Right lung (tissue), 10 donors: Measurements from ENCODE around the gene MLNR. TPM values are rescaled to one million over a fixed set of nuclear protein-coding genes. Genes with fewer than 3 reads are reported as not detected.

Experiments
- DNase-seq, 2 donors: peaks; one replicate each; pipeline ENCODE4 v3.0.0-alpha.2; 2013
- long read RNA-seq, 8 donors: transcript quantifications; one replicate each; lab custom pipeline, GENCODE V29; 2026
- polyA plus RNA-seq, 5 donors: library from polyadenylated mRNA; unstranded; fragments of 120-200 nt; gene quantifications; one replicate each; pipeline versions ENCODE4 v1.2.1 to v1.2.3, GENCODE V29; 2013; ENCODE audit warnings: inconsistent platforms in 1 of 5, low replicate concordance in 1 of 5; ENCODE audit not compliant: insufficient read length in 5 of 5, insufficient read depth in 1 of 5

Gene MLNR, protein sequence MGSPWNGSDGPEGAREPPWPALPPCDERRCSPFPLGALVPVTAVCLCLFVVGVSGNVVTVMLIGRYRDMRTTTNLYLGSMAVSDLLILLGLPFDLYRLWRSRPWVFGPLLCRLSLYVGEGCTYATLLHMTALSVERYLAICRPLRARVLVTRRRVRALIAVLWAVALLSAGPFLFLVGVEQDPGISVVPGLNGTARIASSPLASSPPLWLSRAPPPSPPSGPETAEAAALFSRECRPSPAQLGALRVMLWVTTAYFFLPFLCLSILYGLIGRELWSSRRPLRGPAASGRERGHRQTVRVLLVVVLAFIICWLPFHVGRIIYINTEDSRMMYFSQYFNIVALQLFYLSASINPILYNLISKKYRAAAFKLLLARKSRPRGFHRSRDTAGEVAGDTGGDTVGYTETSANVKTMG
- polyA plus RNA-seq = under 1 TPM in 3 of 5 donors, not detected in 2; 0.08 to 0.25 (median 0.15) TPM
- long read RNA-seq, donor 1 = 0 reads
- long read RNA-seq, donor 2 = 0 reads
- long read RNA-seq, donor 3 = 0 reads
- long read RNA-seq, donor 4 = 0 reads
- long read RNA-seq, donor 5 = 0 reads
- long read RNA-seq, donor 6 = 0 reads
- long read RNA-seq, donor 7 = 0 reads
- long read RNA-seq, donor 8 = 0 reads

DNA sequence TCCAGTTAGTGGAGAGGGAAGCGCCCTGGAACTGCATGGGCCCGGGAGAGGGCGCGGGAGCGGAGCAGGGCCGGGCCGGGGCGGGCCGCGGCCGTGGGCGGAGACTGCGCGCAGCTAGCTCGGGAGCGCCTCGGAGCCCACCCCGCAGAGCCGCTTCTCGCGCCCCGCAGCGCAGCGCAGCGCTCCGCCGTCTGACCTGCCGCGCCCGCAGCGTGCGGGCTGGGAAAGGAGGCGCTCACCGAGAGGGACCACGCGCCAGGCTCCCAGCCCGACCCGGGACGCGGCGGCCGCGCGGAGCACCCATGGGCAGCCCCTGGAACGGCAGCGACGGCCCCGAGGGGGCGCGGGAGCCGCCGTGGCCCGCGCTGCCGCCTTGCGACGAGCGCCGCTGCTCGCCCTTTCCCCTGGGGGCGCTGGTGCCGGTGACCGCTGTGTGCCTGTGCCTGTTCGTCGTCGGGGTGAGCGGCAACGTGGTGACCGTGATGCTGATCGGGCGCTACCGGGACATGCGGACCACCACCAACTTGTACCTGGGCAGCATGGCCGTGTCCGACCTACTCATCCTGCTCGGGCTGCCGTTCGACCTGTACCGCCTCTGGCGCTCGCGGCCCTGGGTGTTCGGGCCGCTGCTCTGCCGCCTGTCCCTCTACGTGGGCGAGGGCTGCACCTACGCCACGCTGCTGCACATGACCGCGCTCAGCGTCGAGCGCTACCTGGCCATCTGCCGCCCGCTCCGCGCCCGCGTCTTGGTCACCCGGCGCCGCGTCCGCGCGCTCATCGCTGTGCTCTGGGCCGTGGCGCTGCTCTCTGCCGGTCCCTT, at the start of gene MLNR:
Gene MLNR, plus strand, starts transcription at position 303 of the 820 bp plus-strand sequence. Its CDS starts 0 bp downstream, at position 303.
- DNase-seq = peak; percentile 26 to 43

DNA sequence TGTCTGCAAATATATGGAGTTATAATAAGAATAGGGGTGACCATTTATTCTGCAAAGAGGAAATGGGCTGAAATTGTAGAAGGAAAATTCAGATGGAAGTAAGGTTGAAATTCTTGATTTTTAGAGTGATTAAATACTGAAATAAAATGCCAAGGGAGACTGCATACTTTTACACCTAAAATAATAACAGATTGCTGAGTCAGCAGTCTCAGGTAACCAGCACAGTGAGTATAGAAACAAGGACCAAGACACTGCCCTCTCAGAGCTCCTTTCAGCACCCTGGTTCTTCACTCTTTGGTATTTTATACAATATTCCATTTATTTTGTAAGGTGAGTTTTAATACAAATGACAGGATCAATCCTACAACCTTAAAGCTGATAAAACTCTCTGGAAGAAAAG, 48.8 kb upstream of the MLNR start:
- DNase-seq = no peak

DNA sequence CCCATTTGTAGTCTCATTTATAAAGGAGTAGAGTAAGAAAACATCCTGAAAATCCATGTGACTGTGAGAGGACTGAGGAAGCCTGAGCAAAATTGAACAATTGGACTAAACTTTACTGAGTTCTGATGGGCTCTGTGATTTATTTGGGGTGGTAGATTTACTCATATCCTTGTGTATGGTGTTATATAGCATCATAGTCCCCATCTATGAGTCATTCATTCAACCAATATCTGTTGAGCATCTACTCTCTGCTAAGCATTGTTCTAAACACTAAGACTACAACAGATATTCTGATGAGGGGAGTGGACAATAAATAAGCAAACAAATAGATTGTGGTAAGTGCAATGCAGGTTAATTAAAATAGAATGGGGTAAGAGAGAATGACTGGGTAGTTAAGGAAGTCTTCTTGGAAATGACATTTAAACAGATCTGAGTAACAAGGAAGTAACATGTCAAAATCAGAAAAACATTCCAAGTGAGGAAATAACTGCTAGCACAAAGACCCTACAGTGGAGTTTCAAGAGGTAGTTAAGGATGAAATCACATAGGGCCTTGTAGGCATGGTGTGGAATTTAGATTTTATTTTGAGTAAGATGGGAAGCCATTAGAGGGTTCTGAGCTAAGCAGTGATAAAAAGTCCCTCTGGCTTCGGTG, 36.3 kb upstream of the MLNR start:
- no peak for DNase-seq

DNA sequence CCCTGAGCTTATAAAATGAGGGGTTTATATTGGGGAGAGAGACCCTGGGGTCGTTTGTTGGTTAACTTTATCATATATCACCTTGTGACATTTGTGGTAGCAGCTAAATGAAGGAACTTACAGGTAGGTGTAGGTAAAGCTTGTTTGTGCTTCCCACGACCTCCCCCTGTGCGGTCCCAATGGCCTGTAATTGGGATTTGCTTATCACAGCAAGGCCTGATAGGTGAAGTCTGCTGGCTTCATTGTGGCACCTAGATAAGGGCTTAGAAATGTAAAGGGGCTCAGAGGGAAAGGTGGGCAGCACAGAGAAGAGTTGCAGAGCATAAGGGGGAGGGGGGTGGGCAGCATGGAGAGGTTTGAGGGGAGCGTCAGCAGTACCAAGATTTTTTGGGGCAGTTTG, 35.5 kb upstream of the MLNR start:
- no peak for DNase-seq

DNA sequence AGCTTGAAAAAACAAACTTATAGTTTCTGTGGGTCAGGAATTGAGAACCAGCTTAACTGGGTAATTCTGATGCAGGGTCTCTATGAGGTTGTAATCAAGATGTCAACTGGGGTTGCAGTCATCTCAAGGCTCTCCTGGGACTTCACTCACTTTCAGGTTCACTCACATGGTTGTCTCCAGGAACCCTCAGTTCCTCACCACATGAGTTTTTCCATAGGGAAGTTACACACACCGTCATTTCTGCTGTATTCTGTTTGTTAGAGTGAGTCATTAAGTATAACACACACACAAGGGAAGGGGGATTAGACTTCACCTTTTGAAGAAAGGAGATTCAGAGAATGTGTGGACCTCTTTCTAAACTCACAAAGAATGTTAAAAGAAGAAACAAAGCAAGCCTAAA, 34.9 kb upstream of the MLNR start:
- DNase-seq = no peak

DNA sequence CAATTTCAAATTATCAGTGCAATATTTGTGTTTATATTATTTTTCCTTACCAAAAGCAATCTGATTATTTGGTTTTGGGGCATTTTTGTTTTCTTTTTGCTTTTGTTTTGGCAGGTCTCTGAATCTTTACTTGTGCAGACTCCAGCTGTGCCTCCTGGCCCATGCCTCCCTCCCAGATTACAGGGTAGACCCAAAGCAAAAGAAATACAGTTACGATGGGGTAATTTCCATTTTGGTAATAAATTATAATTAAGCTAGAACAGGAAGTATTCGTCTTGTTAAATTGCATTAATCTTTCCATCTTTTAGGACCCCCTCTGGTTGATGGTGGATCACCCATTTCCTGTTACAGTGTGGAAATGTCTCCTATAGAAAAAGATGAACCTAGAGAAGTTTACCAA, 29.2 kb upstream of the MLNR start:
- DNase-seq = no peak

DNA sequence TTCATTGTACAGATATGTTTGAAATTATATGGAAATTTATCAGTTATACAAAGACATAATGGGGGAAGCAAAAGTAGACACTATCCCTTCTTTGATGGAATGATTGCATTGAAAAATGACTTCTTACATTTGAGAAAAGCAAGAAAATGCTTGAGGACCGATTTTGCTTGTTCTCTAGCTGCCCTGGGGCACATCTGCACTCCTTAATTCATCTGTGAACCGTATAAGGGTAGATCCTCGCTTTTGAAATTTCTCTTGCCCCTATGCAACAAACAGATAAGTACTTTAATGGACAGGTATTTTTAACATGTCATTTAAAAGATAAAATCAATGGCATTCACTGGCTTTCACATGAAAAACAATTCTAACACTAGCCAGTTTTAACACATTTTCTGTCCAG, 13.5 kb upstream of the MLNR start:
- DNase-seq = no peak

DNA sequence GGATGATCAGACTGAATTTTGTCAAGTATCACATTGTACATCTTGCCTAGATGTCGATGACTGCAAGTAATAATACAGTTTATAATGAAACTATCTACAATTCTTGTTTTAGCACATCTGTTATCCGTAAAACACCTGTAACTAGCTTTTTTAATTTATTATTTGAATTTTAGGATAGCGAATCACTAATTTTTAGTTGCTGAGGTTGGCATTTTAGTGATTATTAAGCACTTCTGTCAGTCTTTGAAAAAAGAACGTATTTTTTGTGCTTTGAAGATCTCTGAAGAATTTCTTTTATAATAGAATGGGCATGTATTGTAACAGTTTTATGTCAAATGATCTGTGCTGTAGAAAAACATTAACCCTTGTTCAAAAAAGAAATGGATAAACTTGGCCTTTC, 11.5 kb upstream of the MLNR start:
- no peak for DNase-seq

DNA sequence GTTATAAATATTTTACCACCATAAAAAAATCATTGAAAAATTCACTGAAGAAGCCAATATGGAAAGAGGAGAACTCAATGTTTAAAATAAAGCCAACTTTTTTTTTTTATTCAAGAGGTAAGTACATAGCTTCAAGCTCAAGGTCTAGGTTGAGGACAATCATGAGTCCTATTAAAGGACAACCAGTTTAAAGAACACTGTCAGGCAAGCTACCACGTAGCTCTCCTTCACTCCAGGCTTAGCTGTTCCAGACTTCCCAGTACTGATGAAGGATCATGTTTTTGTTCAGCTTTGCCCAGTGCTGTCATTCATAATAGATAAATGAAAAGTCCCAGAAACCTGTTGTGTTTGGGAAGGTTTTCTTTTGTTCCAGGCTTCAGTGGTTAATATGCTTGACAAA, 10.0 kb upstream of the MLNR start:
- DNase-seq = no peak

DNA sequence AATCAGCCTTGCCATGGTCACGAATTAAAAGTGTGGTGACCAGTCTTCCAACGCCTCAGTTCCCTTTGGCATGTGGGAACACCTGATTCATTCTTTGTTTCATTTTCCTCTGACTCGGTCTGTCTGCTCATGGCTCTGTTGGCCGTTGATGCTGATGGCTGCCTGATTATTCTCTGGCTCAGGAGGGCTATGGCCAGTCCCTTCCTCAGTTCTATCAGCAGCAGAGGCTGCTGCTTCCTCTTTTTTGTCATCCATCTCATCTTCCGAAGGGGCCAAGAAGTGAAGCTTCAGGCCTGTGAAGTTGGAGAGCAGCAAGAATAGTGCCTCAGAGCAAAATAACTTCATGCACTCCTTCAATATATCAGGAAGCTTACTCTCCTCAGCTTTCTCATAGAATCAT, 9.5 kb upstream of the MLNR start:
- no peak for DNase-seq

DNA sequence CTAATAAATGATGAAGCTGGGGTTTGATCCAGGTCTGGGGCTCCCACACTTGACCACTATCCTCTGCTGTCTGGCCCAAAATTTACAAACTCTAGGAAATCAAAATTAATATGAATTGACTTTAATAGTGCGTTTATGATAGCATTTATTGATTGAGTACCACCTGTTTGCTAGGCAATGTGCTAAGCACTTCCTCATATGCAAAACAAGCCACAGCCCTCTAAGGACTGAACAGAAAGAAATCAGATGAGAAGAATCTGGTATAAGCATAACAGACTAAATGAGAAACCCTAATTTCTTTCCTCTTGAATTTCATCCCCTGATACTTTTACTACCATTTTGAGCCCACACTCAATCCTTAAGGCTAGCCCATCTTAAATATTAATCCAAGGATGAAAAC, 6.6 kb upstream of the MLNR start:
- DNase-seq = no peak

DNA sequence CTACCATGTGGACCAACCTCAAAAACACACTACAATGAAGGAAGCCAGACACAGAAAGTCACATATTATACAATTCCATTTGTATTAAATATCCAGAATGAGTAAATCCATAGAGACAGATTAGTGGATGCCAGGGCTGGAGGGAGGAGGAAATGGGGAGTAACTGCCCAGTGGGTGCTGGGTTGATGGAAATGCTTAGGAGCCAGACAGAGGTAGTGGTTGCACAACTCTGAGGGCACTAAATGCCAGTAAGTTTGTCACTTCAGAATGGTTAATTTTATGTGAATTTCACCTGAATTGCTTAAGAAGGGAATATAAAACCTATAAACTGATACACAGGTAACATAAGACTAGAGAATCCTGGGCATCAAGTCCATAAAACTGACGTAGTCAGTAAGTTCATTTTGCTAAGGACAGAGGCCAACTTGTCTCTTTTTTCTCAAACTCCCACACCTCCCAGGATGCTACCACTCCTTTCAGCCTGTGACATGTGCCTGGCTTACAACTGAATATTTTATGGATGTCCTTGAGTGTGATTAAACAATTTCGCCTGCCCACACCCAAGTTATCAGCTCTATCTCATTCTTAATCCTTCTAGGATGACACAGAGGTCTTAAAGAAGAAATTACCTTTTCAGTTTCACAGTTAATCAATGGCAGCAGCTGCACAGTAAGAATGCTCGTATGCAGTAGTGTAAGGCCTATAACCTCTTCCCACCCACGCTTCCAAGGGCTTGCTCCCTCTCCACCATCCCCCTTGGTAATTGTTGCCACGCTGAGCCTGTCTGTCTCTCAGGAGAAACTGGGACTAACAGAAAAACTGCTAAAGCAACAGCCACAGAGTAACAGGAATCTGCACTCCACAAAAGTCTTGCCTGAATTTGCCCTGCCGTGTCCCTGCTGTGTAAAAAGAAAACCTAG, 5.9 kb upstream of the MLNR start:
- DNase-seq = no peak

DNA sequence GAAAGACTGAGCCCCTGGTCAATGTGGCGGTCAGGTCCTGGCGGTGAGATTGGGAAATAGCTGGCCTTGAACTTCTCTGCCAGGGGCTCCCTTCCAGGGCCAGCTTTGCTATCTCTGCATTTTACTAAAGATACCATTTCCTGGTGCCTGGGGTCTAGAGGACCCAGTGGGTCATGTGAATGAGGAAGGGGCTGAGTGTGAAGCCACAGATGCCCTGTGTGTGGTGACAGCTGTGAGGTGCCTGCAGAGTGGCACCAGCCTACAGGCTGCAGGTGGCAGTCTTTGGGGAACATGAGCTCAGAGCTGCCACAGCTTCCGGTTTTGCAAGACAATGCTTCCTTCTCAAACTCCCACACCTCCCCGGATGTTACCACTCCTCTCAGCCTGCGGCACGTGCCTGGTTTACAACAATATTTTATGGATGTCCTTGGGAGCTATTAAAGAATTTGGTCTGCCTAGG, 5.2 kb upstream of the MLNR start:
- no peak for DNase-seq

DNA sequence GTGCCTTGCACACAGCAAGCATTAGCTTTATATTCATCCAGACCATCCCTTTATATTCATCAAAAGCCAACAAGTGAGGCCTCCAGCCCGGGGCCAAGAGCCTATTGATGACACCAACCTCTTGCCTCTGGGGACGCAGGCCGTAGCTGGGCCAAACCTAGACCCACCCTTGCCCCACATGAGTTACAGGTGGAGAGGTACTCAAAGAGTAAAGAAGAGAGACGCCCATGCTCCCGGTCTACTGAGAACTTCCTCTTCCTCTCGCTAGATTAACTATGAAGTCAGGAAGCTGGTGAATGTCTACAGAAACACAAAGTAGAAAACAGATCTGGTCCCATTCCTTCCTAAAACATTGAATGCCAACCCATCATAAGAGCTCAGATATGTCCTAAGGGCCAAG, 3.8 kb upstream of the MLNR start:
- DNase-seq = no peak

DNA sequence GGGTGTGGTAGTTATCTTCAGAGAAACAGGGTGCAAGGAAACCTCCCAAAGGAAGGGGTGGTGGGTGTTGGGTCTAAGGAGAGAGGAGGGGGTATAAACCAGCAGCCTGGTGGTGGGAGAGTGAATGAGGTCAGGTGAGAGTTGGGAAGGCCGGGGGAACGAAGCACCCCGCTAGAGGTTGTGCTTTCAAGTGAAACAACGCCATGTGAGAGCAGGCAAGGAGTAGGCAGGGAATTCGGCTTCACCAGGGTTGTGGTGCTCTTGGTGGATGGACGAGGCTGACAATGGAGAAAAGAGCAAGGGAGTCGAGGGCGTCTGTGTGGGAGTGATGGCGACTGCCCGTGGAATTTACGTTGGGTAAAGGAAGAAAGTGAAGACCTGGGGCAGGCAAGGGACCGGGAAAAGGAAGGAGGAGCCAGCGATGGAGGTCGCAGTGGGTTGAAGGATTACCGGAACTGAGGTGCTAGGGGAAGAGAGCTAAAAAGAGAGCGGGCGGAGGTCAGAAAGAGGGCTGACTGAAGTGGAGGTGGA, 2.1 kb upstream of the MLNR start:
- DNase-seq = no peak

DNA sequence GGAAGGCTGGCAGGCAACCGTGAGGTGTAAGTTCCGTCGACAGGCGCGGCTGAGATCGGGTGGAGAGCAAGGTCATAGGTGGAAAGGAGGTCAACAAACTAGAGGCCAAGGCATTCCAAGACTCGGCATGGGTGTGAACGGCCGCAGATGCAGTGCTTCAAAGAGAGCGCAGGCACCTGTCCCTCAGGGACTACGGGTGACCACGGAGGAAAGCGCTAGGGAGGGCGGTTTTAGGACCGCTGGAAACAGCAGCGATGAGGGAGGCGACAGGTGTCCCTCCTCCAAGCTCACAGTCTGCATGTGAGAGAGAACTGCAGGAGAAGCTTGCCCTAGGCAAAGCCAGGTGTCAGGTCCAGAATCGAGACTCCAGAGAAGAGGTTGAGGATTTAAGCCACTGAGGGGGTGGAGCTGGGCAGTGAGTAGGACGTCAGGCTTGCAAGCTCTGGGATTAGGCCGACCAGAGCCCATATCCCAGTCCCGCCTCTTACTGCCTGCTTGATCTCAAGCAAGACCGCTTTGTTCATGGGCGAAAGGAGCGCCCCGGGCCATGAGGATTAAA, 1.6 kb upstream of the MLNR start:
- no peak for DNase-seq

DNA sequence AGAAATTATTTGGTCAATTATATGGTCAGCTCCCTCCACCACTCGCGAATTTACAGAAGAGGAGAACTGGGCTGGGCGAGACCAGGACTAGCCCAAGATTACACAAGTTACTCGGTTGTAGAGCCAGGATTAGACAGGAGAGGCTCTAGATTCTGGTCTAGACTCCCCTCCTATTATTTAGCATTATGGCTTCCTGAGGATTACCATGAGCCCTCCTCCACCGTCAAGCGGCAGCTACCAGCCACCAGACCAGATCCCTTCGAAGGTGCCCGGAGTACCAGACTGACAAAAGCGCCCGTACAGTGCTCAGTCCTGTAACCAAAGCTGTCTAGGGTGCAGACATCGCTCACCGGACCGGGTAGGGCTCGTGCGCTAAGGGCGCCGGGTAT, 497 bp upstream of the MLNR start:
- DNase-seq = no peak

DNA sequence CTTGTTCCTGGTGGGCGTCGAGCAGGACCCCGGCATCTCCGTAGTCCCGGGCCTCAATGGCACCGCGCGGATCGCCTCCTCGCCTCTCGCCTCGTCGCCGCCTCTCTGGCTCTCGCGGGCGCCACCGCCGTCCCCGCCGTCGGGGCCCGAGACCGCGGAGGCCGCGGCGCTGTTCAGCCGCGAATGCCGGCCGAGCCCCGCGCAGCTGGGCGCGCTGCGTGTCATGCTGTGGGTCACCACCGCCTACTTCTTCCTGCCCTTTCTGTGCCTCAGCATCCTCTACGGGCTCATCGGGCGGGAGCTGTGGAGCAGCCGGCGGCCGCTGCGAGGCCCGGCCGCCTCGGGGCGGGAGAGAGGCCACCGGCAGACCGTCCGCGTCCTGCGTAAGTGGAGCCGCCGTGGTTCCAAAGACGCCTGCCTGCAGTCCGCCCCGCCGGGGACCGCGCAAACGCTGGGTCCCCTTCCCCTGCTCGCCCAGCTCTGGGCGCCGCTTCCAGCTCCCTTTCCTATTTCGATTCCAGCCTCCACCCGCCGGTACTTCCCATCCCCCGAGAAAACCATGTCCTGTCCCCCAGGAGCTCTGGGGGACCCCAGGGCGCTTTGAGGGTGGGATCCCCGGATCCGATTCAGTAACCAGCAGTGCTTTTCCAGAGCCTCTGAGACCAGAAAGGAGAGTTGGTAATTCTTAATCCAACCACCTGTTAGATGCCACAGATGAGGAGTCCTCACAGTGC, 885 bp downstream of the MLNR start:
- DNase-seq = no peak

DNA sequence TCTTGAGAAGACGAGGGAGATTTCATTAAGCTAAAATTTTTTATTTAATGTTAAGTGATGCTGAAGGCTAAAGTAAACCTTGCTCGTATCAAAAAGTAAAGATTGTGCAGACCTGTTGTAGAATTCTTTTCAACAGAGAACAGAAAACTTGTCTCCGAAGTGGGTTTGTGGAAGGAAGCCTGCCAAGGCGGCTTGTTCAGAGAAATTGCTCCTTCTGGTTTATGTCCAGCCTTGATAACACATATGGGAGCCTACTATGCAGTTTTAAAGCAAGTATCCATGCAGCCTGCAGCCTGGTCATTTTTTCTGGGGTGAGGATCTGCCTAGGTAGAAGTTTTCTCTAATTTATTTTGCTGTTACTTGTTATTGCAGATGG, 1.4 kb downstream of the MLNR start:
- no peak for DNase-seq
